ENCODE data around the gene CNOT4.
"Not testable (repeated sequence)": the region's sequence is repeated elsewhere in the genome, so short reads cannot be mapped to it uniquely, and the experiment has no call there.

Gene CNOT4

GRCh38 chr7:135510592-135511183, 786 bp upstream of the CNOT4 start:
- no peak for DNase-seq

- DNase-seq: no peak
These were observed 388 bp downstream of the CNOT4 start for GRCh38 chr7:135509589-135509838.

- peak; percentile 16 for DNase-seq
These were observed 866 bp downstream of the CNOT4 start for GRCh38 chr7:135508883-135509588.

- no peak for DNase-seq
These were observed 8.5 kb downstream of the CNOT4 start for GRCh38 chr7:135501402-135501801.

- no peak for DNase-seq
These were observed 10.1 kb downstream of the CNOT4 start for GRCh38 chr7:135499818-135500217.

GRCh38 chr7:135497161-135497560, 12.7 kb downstream of the CNOT4 start:
- not testable (repeated sequence) for DNase-seq

GRCh38 chr7:135493362-135493761, 16.5 kb downstream of the CNOT4 start:
- DNase-seq: no peak

- DNase-seq: no peak
These were observed 17.8 kb downstream of the CNOT4 start for GRCh38 chr7:135492151-135492550.

- no peak for DNase-seq
These were observed 19.1 kb downstream of the CNOT4 start for GRCh38 chr7:135490783-135491182.

- DNase-seq: no peak
These were observed 20.1 kb downstream of the CNOT4 start for GRCh38 chr7:135489791-135490190.

- DNase-seq: no peak
These were observed 23.5 kb downstream of the CNOT4 start for GRCh38 chr7:135486261-135486920.

GRCh38 chr7:135481598-135481979, 28.3 kb downstream of the CNOT4 start:
- DNase-seq: no peak

- DNase-seq: no peak
These were observed 28.8 kb downstream of the CNOT4 start for GRCh38 chr7:135480966-135481597.

- no peak for DNase-seq
These were observed 34.4 kb downstream of the CNOT4 start for GRCh38 chr7:135475521-135475920.

GRCh38 chr7:135469705-135470104, 40.2 kb downstream of the CNOT4 start:
- not testable (repeated sequence) for DNase-seq

- DNase-seq: no peak
These were observed 42.6 kb downstream of the CNOT4 start for GRCh38 chr7:135467207-135467711.

GRCh38 chr7:135466442-135467206, 43.3 kb downstream of the CNOT4 start:
- DNase-seq: no peak

GRCh38 chr7:135463908-135464307, 46.0 kb downstream of the CNOT4 start:
- no peak for DNase-seq

- no peak for DNase-seq
These were observed 49.8 kb downstream of the CNOT4 start for GRCh38 chr7:135459951-135460567.

- DNase-seq: no peak
These were observed 50.8 kb downstream of the CNOT4 start for GRCh38 chr7:135459076-135459475.

- DNase-seq: no peak
These were observed 55.8 kb downstream of the CNOT4 start for GRCh38 chr7:135454060-135454459.

- DNase-seq: no peak
These were observed 60.5 kb downstream of the CNOT4 start for GRCh38 chr7:135449436-135449835.

- no peak for DNase-seq
These were observed 61.1 kb downstream of the CNOT4 start for GRCh38 chr7:135448753-135449152.

All from activated naive CD4-positive, alpha-beta T cell treated with anti-CD3 and anti-CD28 coated beads, Interleukin-2, amount 50 U/mL, for 16 hours (primary cell).